Caco-2 (cell line): Measurements from ENCODE around the gene SKOR2. TPM values are rescaled to one million over a fixed set of nuclear protein-coding genes. Genes with fewer than 3 reads are reported as not detected.

ENCODE experiments used
- BruUV-seq: library from RNA; stranded (reverse); fragments of 400-500 nt; replicated peaks from 2 replicates; lab custom pipeline; 2021; lab: Mats Ljungman, UMichigan
- CTCF ChIA-PET: fragments of 300-600 bp; sonication (Branson Sonifier 250); formaldehyde crosslinking; loops from one replicate; lab custom pipeline; 2022; ENCODE audit warnings: antibody characterized with exemption; lab: Charles Lee
- POLR2A ChIA-PET: fragments of 300-600 bp; sonication (Branson Sonifier 250); formaldehyde crosslinking; loops from one replicate; lab custom pipeline; 2022; ENCODE audit warnings: antibody characterized with exemption; lab: Charles Lee
- DNase-seq, 2 experiments: peaks; one replicate each; pipeline versions ENCODE4 v3.0.0 to v3.0.0-alpha.2; 2020 to 2022
- H3K27me3 ChIP-seq: replicated peaks from 2 replicates; pipeline ENCODE4 v1.6.0; 2011; ENCODE audit warnings: low read length; ENCODE audit not compliant: control insufficient read depth, insufficient read depth
- H3K36me3 ChIP-seq: 2 replicates; pipeline ENCODE4 v1.5.1; 2011; ENCODE audit warnings: low read length; ENCODE audit not compliant: control insufficient read depth, insufficient read depth
- H3K4me1 ChIP-seq: fragments of 250-450 bp; sonication (Bioruptor Pico); 2 replicates; pipeline ENCODE4 v1.5.1; 2020; ENCODE audit warnings: mild to moderate bottlenecking
- H3K4me3 ChIP-seq: 2 replicates; pipeline ENCODE4 v1.5.1; 2011; ENCODE audit warnings: low read depth, mild to moderate bottlenecking, control low read depth, low read length
- H3K9me3 ChIP-seq: fragments of 250-450 bp; sonication (Bioruptor Pico); 2 replicates; pipeline ENCODE4 v1.5.1; 2020; ENCODE audit warnings: mild to moderate bottlenecking, moderate library complexity
- H3K27ac Mint-ChIP-seq: one replicate; pipeline ENCODE4 v1.8.0; 2022; ENCODE audit warnings: mixed read lengths; ENCODE audit not compliant: unreplicated experiment
- H3K27me3 Mint-ChIP-seq: one replicate; pipeline ENCODE4 v1.8.0; 2022; ENCODE audit warnings: mixed read lengths; ENCODE audit not compliant: insufficient read depth, unreplicated experiment
- H3K36me3 Mint-ChIP-seq: one replicate; pipeline ENCODE4 v1.8.0; 2022; ENCODE audit warnings: mild to moderate bottlenecking, mixed read lengths; ENCODE audit not compliant: insufficient read depth, unreplicated experiment
- H3K4me1 Mint-ChIP-seq: one replicate; pipeline ENCODE4 v1.8.0; 2022; ENCODE audit warnings: low read depth, mixed read lengths; ENCODE audit not compliant: unreplicated experiment
- H3K4me3 Mint-ChIP-seq: one replicate; pipeline ENCODE4 v1.8.0; 2022; ENCODE audit warnings: mild to moderate bottlenecking, moderate library complexity, mixed read lengths; ENCODE audit not compliant: unreplicated experiment
- H3K9me3 Mint-ChIP-seq: one replicate; pipeline ENCODE4 v1.8.0; 2022; ENCODE audit warnings: mixed read lengths; ENCODE audit not compliant: unreplicated experiment
- intact Hi-C: fragments of 100-400 bp; cut with micrococcal nuclease; formaldehyde crosslinking; loops from one replicate; pipeline ENCODE4 v1.10.0; 2022; ENCODE audit not compliant: unreplicated experiment
- total RNA-seq: library from RNA; stranded (reverse); gene quantifications from 2 replicates; pipeline ENCODE4 v1.2.3, GENCODE V29; 2022
- TF ChIP-seq, protein P1 (sequence below), 2 experiments: fragments of 200-600 bp in 1 of 2; IDR thresholded peaks; 1 replicate in 1 of 2; 2 replicates in 1 of 2; pipeline versions ENCODE4 v1.5.1 to v1.8.0; 2011 to 2022; ENCODE audit warnings: antibody characterized with exemption in 1 of 2, control low read depth in 1 of 2, inconsistent platforms in 1 of 2, low read depth in 1 of 2, low read length in 1 of 2, mild to moderate bottlenecking in 1 of 2, moderate library complexity in 1 of 2; ENCODE audit not compliant: insufficient read depth in 1 of 2, severe bottlenecking in 1 of 2, unreplicated experiment in 1 of 2

The SKOR2 gene
- total RNA-seq, 1 experiment from 2014 or later = not detected

DNA sequence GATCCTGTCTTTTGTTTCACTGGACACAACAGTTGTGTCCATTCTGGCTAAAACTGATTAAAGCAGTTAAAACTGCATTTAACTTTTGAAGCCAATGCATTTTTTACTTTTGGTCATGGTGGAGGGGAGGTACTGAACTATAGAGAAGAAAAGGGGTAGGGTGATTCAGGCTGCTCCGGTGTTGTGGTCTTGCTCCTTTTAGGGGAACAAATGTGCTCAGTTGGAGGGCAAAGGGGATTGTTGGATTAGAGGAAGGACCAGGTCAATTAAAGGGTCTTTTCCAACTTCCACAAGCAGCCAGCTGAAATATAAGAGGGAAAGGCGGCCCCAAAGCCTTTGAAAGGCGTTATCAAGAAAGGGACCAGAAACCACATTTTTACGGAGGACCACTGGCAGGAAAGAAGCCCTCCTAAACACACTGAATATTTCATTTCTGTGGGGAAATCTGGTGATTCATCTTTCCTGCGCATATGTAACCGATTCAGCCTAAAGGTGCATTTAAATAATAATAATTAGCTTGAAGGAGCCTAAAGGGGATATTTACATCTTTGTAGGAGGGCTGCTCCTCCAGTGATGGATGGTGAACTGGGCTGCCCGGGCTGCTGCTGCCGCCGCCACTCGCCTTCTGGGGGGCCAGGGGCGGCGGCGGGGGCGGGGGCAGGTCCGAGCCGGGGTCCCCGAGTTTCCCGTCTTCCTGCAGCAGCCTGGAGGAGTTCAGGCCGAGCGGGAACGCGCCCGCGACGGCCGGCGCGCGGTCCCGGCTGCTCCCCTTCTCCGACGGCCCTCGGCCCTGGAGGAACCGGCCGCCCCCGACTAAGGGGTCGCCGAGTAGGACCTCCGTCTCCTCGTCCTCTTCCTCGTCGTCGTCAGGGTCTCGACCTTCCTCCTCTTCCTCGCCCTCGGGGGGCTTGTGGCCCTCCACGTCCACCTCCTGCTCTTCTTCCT, 5.2 kb downstream of the SKOR2 start:
- Histone ChIP-seq H3K4me3 (no peak overlapping the region), H3K27me3 (no peaks in the 10 kb centered on the region), H3K36me3 (no peaks in the 10 kb centered on the region), H3K4me1 (no peaks in the 10 kb centered on the region), H3K9me3 (no peaks in the 10 kb centered on the region)
- Mint-ChIP-seq H3K4me1 (no peaks in the 10 kb centered on the region), H3K36me3 (no peaks in the 10 kb centered on the region), H3K9me3 (no peaks in the 10 kb centered on the region), H3K27ac (no peak overlapping the region), H3K27me3 (no peaks in the 10 kb centered on the region), H3K4me3 (no peak overlapping the region)
- intact Hi-C loops = no loop called here
- no TSS peak for BruUV-seq
- CTCF ChIA-PET = no interaction called here
- TF ChIP-seq, protein P1, sequence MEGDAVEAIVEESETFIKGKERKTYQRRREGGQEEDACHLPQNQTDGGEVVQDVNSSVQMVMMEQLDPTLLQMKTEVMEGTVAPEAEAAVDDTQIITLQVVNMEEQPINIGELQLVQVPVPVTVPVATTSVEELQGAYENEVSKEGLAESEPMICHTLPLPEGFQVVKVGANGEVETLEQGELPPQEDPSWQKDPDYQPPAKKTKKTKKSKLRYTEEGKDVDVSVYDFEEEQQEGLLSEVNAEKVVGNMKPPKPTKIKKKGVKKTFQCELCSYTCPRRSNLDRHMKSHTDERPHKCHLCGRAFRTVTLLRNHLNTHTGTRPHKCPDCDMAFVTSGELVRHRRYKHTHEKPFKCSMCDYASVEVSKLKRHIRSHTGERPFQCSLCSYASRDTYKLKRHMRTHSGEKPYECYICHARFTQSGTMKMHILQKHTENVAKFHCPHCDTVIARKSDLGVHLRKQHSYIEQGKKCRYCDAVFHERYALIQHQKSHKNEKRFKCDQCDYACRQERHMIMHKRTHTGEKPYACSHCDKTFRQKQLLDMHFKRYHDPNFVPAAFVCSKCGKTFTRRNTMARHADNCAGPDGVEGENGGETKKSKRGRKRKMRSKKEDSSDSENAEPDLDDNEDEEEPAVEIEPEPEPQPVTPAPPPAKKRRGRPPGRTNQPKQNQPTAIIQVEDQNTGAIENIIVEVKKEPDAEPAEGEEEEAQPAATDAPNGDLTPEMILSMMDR (IDR thresholded peaks at IDR 0.05; ENCODE audit: insufficient read depth in 1 of 2, low read depth in 1 of 2, low read length in 1 of 2, severe bottlenecking in 1 of 2, unreplicated experiment in 1 of 2) = no peak
- POLR2A ChIA-PET = no interaction called here
- no peak for DNase-seq

DNA sequence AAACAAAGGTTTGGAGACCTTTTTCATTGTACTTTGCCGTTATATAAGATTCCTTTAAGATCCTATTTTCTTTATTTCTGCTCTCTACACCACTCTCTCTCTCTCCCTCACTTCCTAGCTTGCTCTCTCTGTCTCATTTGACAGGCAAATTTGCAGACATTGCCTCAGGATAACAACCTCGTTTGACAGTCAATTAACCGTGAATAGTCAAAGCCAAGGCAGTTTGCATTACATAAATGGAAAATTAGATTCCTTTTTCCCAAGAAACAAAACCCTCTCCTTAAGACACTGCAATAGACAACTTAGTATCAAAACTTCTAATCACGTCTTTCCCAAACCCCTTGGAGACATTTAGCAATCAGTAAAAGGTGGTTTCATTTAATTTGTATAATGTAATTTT, 7.4 kb downstream of the SKOR2 start:
- H3K36me3 ChIP-seq = no peaks in the 10 kb centered on the region
- intact Hi-C loops = no loop called here
- no peak overlapping the region for H3K4me3 ChIP-seq
- POLR2A ChIA-PET = no interaction called here
- Mint-ChIP-seq H3K4me3 (no peak overlapping the region), H3K27me3 (no peaks in the 10 kb centered on the region), H3K4me1 (no peaks in the 10 kb centered on the region), H3K9me3 (no peaks in the 10 kb centered on the region), H3K27ac (no peak overlapping the region), H3K36me3 (no peaks in the 10 kb centered on the region)
- H3K4me1 ChIP-seq = no peaks in the 10 kb centered on the region
- no peak for DNase-seq
- no TSS peak for BruUV-seq
- H3K9me3 ChIP-seq = no peaks in the 10 kb centered on the region
- no peaks in the 10 kb centered on the region for H3K27me3 ChIP-seq
- CTCF ChIA-PET = no interaction called here
- TF ChIP-seq, protein P1 (IDR thresholded peaks at IDR 0.05; ENCODE audit: insufficient read depth in 1 of 2, low read depth in 1 of 2, low read length in 1 of 2, severe bottlenecking in 1 of 2, unreplicated experiment in 1 of 2) = no peak

DNA sequence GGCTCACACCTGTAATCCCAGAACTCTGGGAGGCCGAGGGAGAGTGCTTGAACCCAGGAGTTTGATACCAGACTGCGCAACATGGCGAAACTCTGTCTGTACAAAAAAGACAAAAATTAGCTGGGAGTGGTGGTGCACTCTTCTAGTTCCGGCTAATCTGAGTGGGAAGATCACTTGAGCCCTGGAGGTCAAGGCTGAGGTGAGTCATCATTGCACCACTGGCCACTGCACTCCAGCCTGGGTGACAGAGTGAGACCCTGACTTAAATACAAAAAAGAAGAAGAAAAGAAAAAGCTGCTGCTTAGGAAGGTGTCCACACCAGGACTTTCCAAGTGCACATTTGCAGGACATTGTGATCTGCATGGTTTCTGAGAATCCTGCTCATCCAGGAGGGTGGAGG, 16.4 kb downstream of the SKOR2 start:
- no peaks in the 10 kb centered on the region for H3K36me3 Mint-ChIP-seq

More for the DNA sequence above, 16.4 kb downstream of the SKOR2 start:
- DNase-seq = no peak
- Mint-ChIP-seq H3K9me3 (no peaks in the 10 kb centered on the region), H3K27ac (no peak overlapping the region), H3K27me3 (no peaks in the 10 kb centered on the region), H3K4me3 (no peak overlapping the region), H3K4me1 (no peaks in the 10 kb centered on the region)
- Histone ChIP-seq H3K4me3 (no peak overlapping the region), H3K4me1 (no peaks in the 10 kb centered on the region), H3K36me3 (no peaks in the 10 kb centered on the region), H3K27me3 (no peaks in the 10 kb centered on the region), H3K9me3 (no peaks in the 10 kb centered on the region)
- ChIA-PET POLR2A (no interaction called here), CTCF (no interaction called here)
- intact Hi-C loops = no loop called here
- no TSS peak for BruUV-seq
- TF ChIP-seq, protein P1 (IDR thresholded peaks at IDR 0.05; ENCODE audit: insufficient read depth in 1 of 2, low read depth in 1 of 2, low read length in 1 of 2, severe bottlenecking in 1 of 2, unreplicated experiment in 1 of 2) = no peak
